Lower lobe of right lung (tissue), 2 donors: ENCODE measurements around the gene DPP10. TPM values are rescaled to one million over a fixed set of nuclear protein-coding genes. Genes with fewer than 3 reads are reported as not detected.

Experiments used
- ATAC-seq, 2 donors: fragments of 200-7000 bp; cut with Tn5 transposase; one replicate each; pipeline ENCODE4 v1.9.1; 2020 to 2022; ENCODE audit warnings: mild to moderate bottlenecking in 2 of 2, moderate library complexity in 2 of 2
- DNase-seq: peaks from one replicate; pipeline ENCODE4 v3.0.0-alpha.2; 2020
- H3K27ac ChIP-seq: fragments of 200-600 bp; one replicate; pipeline ENCODE4 v1.8.0; 2022
- H3K27me3 ChIP-seq: fragments of 200-600 bp; one replicate; pipeline ENCODE4 v1.8.0; 2022; ENCODE audit warnings: low read depth
- H3K36me3 ChIP-seq: fragments of 200-600 bp; one replicate; pipeline ENCODE4 v1.8.0; 2022; ENCODE audit warnings: mild to moderate bottlenecking
- H3K4me1 ChIP-seq: fragments of 200-600 bp; one replicate; pipeline ENCODE4 v1.8.0; 2022
- H3K4me3 ChIP-seq: fragments of 200-600 bp; one replicate; pipeline ENCODE4 v1.8.0; 2022; ENCODE audit warnings: mild to moderate bottlenecking
- H3K9me3 ChIP-seq: fragments of 200-600 bp; one replicate; pipeline ENCODE4 v1.8.0; 2022
- CTCF ChIP-seq: fragments of 200-600 bp; IDR thresholded peaks from one replicate; pipeline ENCODE4 v1.8.0; 2022; ENCODE audit warnings: antibody characterized with exemption, mild to moderate bottlenecking
- intact Hi-C: fragments of 100-400 bp; cut with DNase I; formaldehyde crosslinking; loops from one replicate; pipeline ENCODE4 v1.11.0; 2022
- total RNA-seq: library from RNA; stranded (reverse); fragmentation: NEBNext Ultra II Directional; extraction: Animal tissue kit (Norgen Biotek cat#: 25700); gene quantifications from one replicate; pipeline ENCODE4 v1.2.1, GENCODE V29; 2021
- donor health status: DM: no; HTN: yes; CAD: no; lungs with severe emphysema.

DPP10 gene
- total RNA-seq, 1 donor from 2014 or later: 0.80 TPM

GRCh38 chr2:115654362-115654761, 1211.9 kb downstream of the DPP10 start:
- Histone ChIP-seq H3K27me3 (no peaks in the 10 kb centered on the region), H3K27ac (no peak overlapping the region), H3K36me3 (no peaks in the 10 kb centered on the region), H3K9me3 (no peaks in the 10 kb centered on the region), H3K4me1 (no peaks in the 10 kb centered on the region), H3K4me3 (no peak overlapping the region)
- ATAC-seq: no peak
- DNase-seq: no peak
- intact Hi-C loops: no loop called here
- TF ChIP-seq CTCF: no peak

GRCh38 chr2:115678129-115678528, 1235.7 kb downstream of the DPP10 start:
- TF ChIP-seq CTCF: no peak
- H3K4me3 ChIP-seq: no peak overlapping the region
- H3K9me3 ChIP-seq: peaks cover 18% of the 10 kb centered on the region
- no peaks in the 10 kb centered on the region for H3K4me1 ChIP-seq
- no peaks in the 10 kb centered on the region for H3K36me3 ChIP-seq
- intact Hi-C loops: no loop called here
- no peaks in the 10 kb centered on the region for H3K27me3 ChIP-seq
- ATAC-seq (no peak), DNase-seq (no peak)
- H3K27ac ChIP-seq: no peak overlapping the region

- intact Hi-C loops: no loop called here
- H3K27ac ChIP-seq: no peak overlapping the region
- no peaks in the 10 kb centered on the region for H3K9me3 ChIP-seq
- no peaks in the 10 kb centered on the region for H3K4me1 ChIP-seq
- H3K4me3 ChIP-seq: no peak overlapping the region
- DNase-seq (no peak), ATAC-seq (no peak)
- no peaks in the 10 kb centered on the region for H3K36me3 ChIP-seq
- H3K27me3 ChIP-seq: no peaks in the 10 kb centered on the region
- TF ChIP-seq CTCF: no peak
Measured at GRCh38 chr2:115684345-115684744, 1241.9 kb downstream of the DPP10 start.

GRCh38 chr2:115691409-115691808, 1249.0 kb downstream of the DPP10 start:
- intact Hi-C loops: no loop called here
- Histone ChIP-seq H3K27me3 (no peaks in the 10 kb centered on the region), H3K36me3 (no peaks in the 10 kb centered on the region), H3K4me1 (no peaks in the 10 kb centered on the region), H3K27ac (no peak overlapping the region), H3K9me3 (no peaks in the 10 kb centered on the region), H3K4me3 (no peak overlapping the region)
- ATAC-seq (no peak), DNase-seq (no peak)
- no peak for TF ChIP-seq CTCF

- no peak for DNase-seq
- no peaks in the 10 kb centered on the region for H3K4me1 ChIP-seq
- no peaks in the 10 kb centered on the region for H3K9me3 ChIP-seq
- TF ChIP-seq CTCF: no peak
- ATAC-seq: no peak
- intact Hi-C loops: no loop called here
- H3K4me3 ChIP-seq: no peak overlapping the region
- H3K36me3 ChIP-seq: no peaks in the 10 kb centered on the region
- H3K27me3 ChIP-seq: no peaks in the 10 kb centered on the region
- no peak overlapping the region for H3K27ac ChIP-seq
Measured at GRCh38 chr2:115694651-115695050, 1252.2 kb downstream of the DPP10 start.

- DNase-seq: no peak
- no peak overlapping the region for H3K27ac ChIP-seq
- H3K4me3 ChIP-seq: no peak overlapping the region
- TF ChIP-seq CTCF: no peak
- H3K4me1 ChIP-seq: no peaks in the 10 kb centered on the region
- intact Hi-C loops: no loop called here
- no peaks in the 10 kb centered on the region for H3K27me3 ChIP-seq
- no peak for ATAC-seq
- H3K36me3 ChIP-seq: no peaks in the 10 kb centered on the region
- H3K9me3 ChIP-seq: no peaks in the 10 kb centered on the region
Measured at GRCh38 chr2:115733190-115733775, 1290.8 kb downstream of the DPP10 start.
